Effector memory CD8-positive, alpha-beta T cell (primary cell): Measurements from ENCODE around the gene PABPC3.
A peak's percentile ranks its signal among the peaks of the same experiment; 100 is the strongest.

Source experiments
- ATAC-seq: fragments of 150-1000 bp; cut with Tn5 transposase; replicated peaks from 2 replicates; pipeline ENCODE4 v1.10.0; 2021; ENCODE audit warnings: mild to moderate bottlenecking, moderate library complexity
- DNase-seq, 3 experiments: peaks; one replicate each; pipeline ENCODE4 v3.0.0; 2021
- H3K27ac Mint-ChIP-seq, 2 donors: one replicate each; pipeline ENCODE4 v1.8.0; 2022; ENCODE audit warnings: mild to moderate bottlenecking in 2 of 2, mixed read lengths in 2 of 2, moderate library complexity in 2 of 2
- H3K27me3 Mint-ChIP-seq, 2 donors: one replicate each; pipeline ENCODE4 v1.8.0; 2022; ENCODE audit warnings: mixed read lengths in 2 of 2
- H3K36me3 Mint-ChIP-seq: one replicate; pipeline ENCODE4 v1.8.0; 2022; ENCODE audit warnings: mild to moderate bottlenecking, moderate library complexity, mixed read lengths; ENCODE audit not compliant: insufficient read depth
- H3K4me1 Mint-ChIP-seq, 2 donors: one replicate each; pipeline ENCODE4 v1.8.0; 2022; ENCODE audit warnings: low read depth in 2 of 2, mixed read lengths in 2 of 2
- H3K4me3 Mint-ChIP-seq, 2 donors: one replicate each; pipeline ENCODE4 v1.8.0; 2022; ENCODE audit warnings: mild to moderate bottlenecking in 2 of 2, mixed read lengths in 2 of 2, moderate library complexity in 2 of 2
- H3K9me3 Mint-ChIP-seq, 2 donors: one replicate each; pipeline ENCODE4 v1.8.0; 2022; ENCODE audit warnings: mixed read lengths in 2 of 2
- total RNA-seq, 9 experiments: gene quantifications; one replicate each; lab custom pipeline; 2026; lab: John Stamatoyannopoulos, UW

Gene PABPC3
- total RNA-seq = 0 to 0.07 (median 0) reads per million in 9 experiments

DNA sequence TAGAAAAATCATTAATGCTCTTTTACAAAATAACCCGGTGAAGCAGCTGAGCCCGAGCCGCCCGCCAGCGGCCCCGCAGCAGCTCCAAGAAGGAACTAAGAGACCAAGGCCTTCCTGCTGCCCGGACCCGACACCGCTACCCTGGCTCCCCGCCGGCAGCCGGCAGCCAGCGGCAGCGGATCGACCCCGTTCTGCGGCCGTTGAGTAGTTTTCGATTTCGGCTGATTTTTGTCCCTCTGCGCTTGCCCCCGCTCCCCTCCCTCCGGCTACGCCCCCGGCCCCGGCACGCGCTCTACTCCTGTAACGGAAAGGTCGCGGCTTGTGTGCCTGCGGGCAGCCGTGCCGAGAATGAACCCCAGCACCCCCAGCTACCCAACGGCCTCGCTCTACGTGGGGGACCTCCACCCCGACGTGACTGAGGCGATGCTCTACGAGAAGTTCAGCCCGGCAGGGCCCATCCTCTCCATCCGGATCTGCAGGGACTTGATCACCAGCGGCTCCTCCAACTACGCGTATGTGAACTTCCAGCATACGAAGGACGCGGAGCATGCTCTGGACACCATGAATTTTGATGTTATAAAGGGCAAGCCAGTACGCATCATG, at the start of gene PABPC3:
PABPC3 (plus strand) TSS at position 286 of the 603 bp plus-strand sequence; CDS start at position 349, 63 bp downstream.
- Mint-ChIP-seq H3K4me1 (no peaks in the 10 kb centered on the region), H3K27me3 (peaks cover 30 to 55% of the 10 kb centered on the region in 2 donors), H3K9me3 (no peaks in the 10 kb centered on the region), H3K27ac (no peak within 1 kb of the TSS), H3K36me3 (peaks cover 3% of the 10 kb centered on the region), H3K4me3 (no peak within 1 kb of the TSS)
- no peak for ATAC-seq
- no peak for DNase-seq

DNA sequence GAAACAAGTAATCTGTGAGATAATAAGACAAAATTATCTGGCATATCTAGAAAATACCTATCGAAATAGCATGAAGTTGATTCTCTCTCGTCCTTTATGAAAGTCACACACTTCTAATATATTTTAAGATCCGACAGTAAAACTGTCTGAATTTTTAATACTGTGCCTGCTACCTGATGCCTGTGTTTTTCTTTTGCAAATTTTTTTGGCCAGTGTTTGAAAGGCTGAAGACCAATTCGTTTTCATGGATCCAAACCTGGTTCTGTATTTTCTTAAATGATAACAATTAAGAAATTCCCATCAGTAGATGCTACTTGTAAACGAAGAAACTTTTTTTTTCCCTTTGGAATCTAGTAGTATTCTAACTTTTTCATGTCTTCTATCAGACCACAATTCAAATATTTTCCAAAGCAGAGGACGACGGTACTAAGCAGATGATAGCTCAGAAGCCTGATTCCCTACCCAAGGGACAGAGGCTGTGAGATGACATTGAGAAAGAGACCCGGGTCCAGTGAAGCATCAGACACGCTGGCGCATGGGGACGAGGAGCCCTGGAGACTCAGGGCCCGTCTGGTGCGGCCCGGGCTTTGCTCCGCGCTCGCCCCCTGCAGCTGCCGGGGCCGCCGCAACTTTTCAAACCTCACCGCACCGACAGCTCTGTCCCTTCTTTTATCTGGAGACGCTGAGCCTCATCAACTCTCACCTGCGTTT, 49.5 kb upstream of the PABPC3 start:
- no peaks in the 10 kb centered on the region for H3K36me3 Mint-ChIP-seq
- H3K4me1 Mint-ChIP-seq = no peaks in the 10 kb centered on the region
- peaks cover 2 to 17% of the 10 kb centered on the region in 2 donors for H3K9me3 Mint-ChIP-seq
- H3K4me3 Mint-ChIP-seq = peak overlapping the region in 1 of 2 donors; percentile 14
- H3K27ac Mint-ChIP-seq = no peak overlapping the region
- ATAC-seq (no peak), DNase-seq (no peak)
- H3K27me3 Mint-ChIP-seq = peaks cover 79 to 94% of the 10 kb centered on the region in 2 donors

DNA sequence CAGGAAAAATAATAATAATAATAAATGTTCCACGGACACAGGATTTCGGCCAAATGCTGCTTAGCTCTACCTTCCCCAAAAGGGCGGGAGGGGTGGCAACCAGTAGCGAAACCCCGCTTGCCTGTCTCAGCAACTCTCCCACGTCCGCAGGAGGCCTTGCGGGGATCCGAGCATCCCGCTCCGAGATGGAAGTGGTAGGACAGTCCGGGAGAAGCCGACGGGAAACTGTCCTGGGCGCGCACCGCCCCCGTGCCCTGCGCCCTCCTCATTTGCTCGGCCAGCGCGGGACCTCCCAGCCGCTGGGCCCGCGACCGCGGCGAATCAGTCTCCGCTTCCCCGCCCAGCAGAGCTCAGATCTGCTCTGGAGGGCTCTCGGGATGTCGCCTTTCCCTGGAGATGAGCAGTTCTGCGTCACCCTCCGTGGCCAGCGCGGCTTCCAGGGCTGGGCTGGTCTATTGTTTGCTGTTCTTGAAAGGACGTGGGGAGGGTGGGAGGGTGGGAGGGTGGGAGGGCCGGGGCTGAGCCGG, 48.9 kb upstream of the PABPC3 start:
- DNase-seq (no peak), ATAC-seq (no peak)
- peaks cover 2 to 19% of the 10 kb centered on the region in 2 donors for H3K9me3 Mint-ChIP-seq
- H3K27me3 Mint-ChIP-seq = peaks cover 75 to 91% of the 10 kb centered on the region in 2 donors
- H3K27ac Mint-ChIP-seq = no peak overlapping the region
- peak overlapping the region in 1 of 2 donors; percentile 14 for H3K4me3 Mint-ChIP-seq
- H3K36me3 Mint-ChIP-seq = no peaks in the 10 kb centered on the region
- no peaks in the 10 kb centered on the region for H3K4me1 Mint-ChIP-seq

DNA sequence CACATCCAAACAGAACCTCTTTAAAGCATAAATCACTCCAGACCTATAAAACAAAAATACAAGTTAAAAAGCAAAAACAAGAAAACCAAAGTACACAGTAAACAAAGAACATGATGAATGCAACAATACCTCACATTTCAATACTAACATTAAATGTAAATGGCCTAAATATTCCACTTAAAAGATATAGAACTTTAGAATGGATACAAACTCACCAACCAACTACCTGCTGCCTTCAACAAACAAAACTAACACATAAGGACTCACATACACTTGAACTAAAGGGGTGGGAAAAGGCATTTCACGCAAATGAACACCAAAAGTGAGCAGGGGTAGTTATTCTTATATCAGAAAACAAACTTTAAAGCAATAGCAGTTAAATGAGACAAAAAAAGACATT, 44.9 kb upstream of the PABPC3 start:
- peaks cover 2 to 19% of the 10 kb centered on the region in 2 donors for H3K9me3 Mint-ChIP-seq
- no peaks in the 10 kb centered on the region for H3K4me1 Mint-ChIP-seq
- H3K27ac Mint-ChIP-seq = no peak overlapping the region
- peaks cover 52 to 68% of the 10 kb centered on the region in 2 donors for H3K27me3 Mint-ChIP-seq
- no peak overlapping the region for H3K4me3 Mint-ChIP-seq
- DNase-seq (no peak), ATAC-seq (no peak)
- no peaks in the 10 kb centered on the region for H3K36me3 Mint-ChIP-seq

DNA sequence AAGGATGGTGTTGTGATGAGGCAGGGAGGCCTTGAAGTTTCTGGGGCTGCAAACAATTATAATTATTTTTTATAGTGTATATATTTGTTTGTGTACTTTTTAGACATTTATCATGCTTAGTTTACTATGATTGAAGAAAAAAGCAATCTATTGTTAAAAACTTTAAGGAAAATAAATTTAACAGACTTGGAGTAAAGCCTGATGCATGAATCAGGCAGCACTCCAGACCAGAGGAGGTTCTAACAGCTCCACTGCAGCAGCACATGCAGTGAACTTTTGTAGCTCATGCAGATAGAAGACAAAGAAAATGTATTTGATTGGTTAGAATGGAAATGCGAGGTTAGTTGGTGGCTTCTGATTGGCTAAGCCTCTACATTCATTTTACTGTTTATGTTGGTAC, 36.8 kb upstream of the PABPC3 start:
- Mint-ChIP-seq H3K27me3 (peaks cover 12 to 30% of the 10 kb centered on the region in 2 donors), H3K4me1 (no peaks in the 10 kb centered on the region), H3K27ac (no peak overlapping the region), H3K36me3 (no peaks in the 10 kb centered on the region), H3K4me3 (no peak overlapping the region), H3K9me3 (no peaks in the 10 kb centered on the region)
- ATAC-seq = no peak
- DNase-seq = no peak

DNA sequence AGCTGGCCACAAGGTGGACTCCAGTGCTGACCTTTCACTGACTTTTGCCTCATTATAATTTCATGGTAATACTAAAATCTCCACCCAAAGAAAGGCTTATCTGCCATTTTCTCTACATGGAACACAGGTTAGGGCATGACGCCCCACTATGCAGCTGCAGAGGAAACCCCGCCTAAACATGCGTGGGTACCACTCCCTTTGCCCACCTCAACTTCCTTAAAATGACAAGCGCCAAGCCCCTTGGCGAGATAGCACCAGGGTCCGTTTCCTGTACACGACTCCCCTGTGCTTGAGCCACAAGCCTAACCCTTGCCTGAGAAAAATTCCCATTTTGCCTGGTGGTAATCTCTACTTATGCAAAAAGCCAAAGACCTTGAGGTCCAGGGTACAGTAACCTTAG, 36.0 kb upstream of the PABPC3 start:
- DNase-seq = no peak
- Mint-ChIP-seq H3K36me3 (no peaks in the 10 kb centered on the region), H3K27me3 (peaks cover 12 to 27% of the 10 kb centered on the region in 2 donors), H3K9me3 (no peaks in the 10 kb centered on the region), H3K27ac (no peak overlapping the region), H3K4me3 (no peak overlapping the region), H3K4me1 (no peaks in the 10 kb centered on the region)
- no peak for ATAC-seq

DNA sequence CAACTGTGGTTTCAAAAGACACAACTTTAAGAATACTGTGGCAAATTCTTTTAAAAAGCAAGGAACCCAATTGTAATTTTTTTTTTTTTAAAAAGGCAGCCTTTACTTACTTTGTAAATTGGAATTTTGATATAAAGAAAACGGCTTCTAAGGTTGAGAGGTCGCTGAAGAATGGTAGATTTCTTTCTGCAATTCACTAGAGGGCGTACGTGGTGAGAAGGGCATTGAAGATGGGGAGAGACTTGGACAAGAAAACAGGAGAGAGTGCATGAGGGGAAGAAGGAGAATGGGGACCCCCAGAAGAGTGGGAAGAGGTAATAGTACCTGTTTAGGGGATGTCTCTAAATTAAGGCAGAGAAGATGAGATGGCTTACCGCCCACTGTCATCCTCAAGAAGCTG, 33.5 kb upstream of the PABPC3 start:
- no peak for DNase-seq
- H3K9me3 Mint-ChIP-seq = no peaks in the 10 kb centered on the region
- peaks cover 26 to 43% of the 10 kb centered on the region in 2 donors for H3K27me3 Mint-ChIP-seq

DNA sequence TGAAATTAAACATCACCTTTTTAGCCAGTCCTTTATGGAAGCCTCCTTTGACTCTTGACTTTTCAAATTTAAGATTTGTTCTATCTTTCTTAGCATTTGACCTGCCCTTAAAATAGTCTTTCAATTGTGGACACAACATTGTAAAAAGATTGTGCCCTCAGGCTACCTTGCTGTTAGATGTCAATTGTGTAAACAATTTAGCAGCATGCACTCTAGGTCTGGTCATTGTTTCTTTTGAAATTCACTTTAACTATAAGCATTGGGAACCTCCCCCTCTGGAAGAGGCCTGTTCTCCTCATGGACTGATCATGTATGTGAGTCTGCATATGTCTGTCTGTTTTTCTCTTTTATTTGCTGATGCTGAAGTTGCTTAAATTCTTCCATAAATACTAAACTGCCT, 31.5 kb upstream of the PABPC3 start:
- H3K27ac Mint-ChIP-seq = no peak overlapping the region
- H3K9me3 Mint-ChIP-seq = no peaks in the 10 kb centered on the region
- H3K36me3 Mint-ChIP-seq = no peaks in the 10 kb centered on the region
- H3K4me3 Mint-ChIP-seq = no peak overlapping the region
- no peak for DNase-seq
- no peak for ATAC-seq
- H3K27me3 Mint-ChIP-seq = peaks cover 27 to 54% of the 10 kb centered on the region in 2 donors
- H3K4me1 Mint-ChIP-seq = no peaks in the 10 kb centered on the region

More for the DNA sequence above, 33.5 kb upstream of the PABPC3 start:
- H3K27ac Mint-ChIP-seq = no peak overlapping the region
- no peaks in the 10 kb centered on the region for H3K36me3 Mint-ChIP-seq
- H3K4me1 Mint-ChIP-seq = no peaks in the 10 kb centered on the region
- no peak for ATAC-seq
- H3K4me3 Mint-ChIP-seq = no peak overlapping the region

DNA sequence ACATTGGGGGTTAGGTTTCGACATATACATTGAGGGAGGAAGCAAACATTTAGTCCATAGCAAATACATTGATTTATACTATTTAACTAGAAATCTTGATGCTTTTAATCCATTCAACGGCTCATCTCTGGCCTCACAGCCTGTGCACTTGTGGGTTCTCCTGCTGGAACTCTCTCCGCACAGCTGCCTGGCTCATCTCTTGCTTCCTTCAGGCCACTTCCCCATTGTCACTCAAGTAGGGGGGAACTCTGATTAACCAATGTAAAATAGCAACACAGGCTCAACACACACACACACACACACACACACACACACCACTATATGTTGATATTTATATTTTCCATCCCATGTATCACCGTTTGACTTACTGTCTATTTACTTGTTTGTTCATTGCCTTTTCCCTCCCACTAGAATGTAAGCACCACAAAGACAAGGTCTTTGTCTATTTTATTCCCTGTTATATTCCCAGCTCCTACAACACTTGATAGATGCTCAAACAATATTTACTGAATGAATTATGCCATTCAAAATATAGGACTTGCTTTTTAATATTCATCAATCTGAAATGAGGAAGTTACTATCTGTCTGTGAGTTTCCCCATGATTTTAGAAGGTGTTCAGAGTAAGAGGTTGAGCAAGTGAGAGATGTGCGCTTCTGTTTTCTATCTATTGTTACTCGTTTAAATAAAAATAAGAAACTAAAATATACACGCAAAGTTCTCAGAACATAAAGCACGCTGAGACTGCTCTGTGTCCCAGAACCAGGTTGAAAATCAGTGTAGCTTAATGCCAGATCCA, 29.8 kb upstream of the PABPC3 start:
- no peak for ATAC-seq
- Mint-ChIP-seq H3K27me3 (peaks cover 35 to 59% of the 10 kb centered on the region in 2 donors), H3K4me1 (no peaks in the 10 kb centered on the region), H3K27ac (no peak overlapping the region), H3K9me3 (no peaks in the 10 kb centered on the region), H3K36me3 (no peaks in the 10 kb centered on the region), H3K4me3 (no peak overlapping the region)
- no peak for DNase-seq

DNA sequence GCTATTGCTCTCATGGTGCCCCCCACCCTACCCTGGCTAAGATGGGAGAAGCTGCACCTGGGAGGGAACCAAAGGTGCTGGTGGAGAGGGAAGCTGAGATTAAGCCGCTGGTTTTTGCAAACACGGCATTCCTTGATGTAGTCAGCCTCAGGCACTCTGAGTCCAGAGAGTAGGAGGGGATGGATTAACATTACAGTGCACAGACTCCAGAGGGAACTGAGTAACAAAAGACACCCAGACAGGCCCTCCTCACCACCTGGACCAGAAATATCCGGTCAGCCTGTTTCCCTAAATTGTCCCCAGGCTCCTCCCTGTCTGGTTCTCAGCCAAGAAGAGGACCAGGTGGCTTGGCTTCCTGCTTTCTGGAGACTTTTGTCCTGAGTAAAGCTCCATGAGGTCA, 28.9 kb upstream of the PABPC3 start:
- Mint-ChIP-seq H3K9me3 (no peaks in the 10 kb centered on the region), H3K27me3 (peaks cover 29 to 50% of the 10 kb centered on the region in 2 donors), H3K4me1 (no peaks in the 10 kb centered on the region), H3K36me3 (no peaks in the 10 kb centered on the region), H3K27ac (no peak overlapping the region), H3K4me3 (no peak overlapping the region)
- DNase-seq = no peak
- no peak for ATAC-seq

DNA sequence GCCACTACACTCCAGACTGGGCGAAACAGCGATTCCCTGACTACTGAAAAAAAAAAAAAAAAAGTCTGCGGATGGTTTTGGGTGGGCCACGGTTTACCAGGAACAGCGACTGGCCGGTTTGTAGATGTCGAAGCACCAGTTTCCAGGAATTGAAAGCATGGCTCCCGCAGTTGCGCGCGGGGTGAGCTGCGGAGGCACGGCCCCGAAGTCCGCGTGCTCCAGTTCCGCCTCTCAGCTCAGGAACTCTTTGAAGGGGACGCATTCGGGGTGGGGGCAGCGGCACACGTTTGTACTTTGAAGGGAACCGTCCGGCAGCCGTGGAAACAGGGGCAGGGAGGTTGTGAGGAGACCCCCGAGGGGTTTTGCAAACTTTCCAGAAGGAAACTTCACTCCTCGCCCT, 27.1 kb upstream of the PABPC3 start:
- DNase-seq = no peak
- no peak overlapping the region for H3K27ac Mint-ChIP-seq
- no peaks in the 10 kb centered on the region for H3K9me3 Mint-ChIP-seq
- no peak for ATAC-seq
- no peaks in the 10 kb centered on the region for H3K4me1 Mint-ChIP-seq
- no peaks in the 10 kb centered on the region for H3K36me3 Mint-ChIP-seq
- no peak overlapping the region for H3K4me3 Mint-ChIP-seq
- peaks cover 29 to 59% of the 10 kb centered on the region in 2 donors for H3K27me3 Mint-ChIP-seq

DNA sequence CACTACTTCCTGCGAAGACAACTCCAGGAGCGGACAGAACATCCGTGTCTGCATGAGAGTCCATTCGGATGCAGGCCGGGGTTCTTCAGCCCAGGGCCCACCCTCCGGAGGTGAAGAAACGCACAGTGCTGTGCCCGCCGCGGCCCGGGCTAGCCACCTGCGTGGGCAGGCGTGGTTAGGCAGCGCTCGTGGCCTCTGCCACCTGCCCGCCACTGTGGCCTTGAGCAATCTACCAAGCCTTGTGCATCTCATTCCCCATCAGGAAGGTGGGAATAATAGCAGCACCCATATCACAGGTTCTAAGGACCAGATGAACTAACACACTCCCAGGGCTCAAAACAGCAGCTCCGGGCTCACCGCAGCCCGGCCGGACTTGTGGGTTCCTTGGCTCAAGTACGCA, 26.7 kb upstream of the PABPC3 start:
- H3K36me3 Mint-ChIP-seq = no peaks in the 10 kb centered on the region
- peaks cover 29 to 59% of the 10 kb centered on the region in 2 donors for H3K27me3 Mint-ChIP-seq
- ATAC-seq (no peak), DNase-seq (no peak)
- H3K4me3 Mint-ChIP-seq = no peak overlapping the region
- no peak overlapping the region for H3K27ac Mint-ChIP-seq
- H3K9me3 Mint-ChIP-seq = no peaks in the 10 kb centered on the region
- H3K4me1 Mint-ChIP-seq = no peaks in the 10 kb centered on the region

DNA sequence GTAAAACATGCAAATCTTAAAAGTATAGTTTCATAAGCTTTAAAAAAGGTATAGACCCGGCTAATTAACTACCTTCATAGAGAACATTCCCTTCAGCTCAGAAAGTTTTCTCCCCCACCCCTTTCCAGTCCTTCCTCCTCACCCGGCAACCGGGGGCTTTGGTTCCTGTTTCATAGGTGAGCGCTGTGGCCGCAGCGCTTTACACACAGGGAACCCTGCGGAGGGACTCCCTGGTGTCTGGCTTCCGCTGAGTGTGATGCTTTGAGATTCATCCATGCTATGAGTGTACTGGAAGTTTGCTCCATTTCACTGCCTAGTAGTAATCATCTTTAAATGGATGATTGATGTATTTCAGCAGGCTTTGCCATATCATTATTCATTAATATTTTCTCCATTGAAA, 26.0 kb upstream of the PABPC3 start:
- H3K27ac Mint-ChIP-seq = no peak overlapping the region
- H3K27me3 Mint-ChIP-seq = peaks cover 29 to 59% of the 10 kb centered on the region in 2 donors
- no peaks in the 10 kb centered on the region for H3K4me1 Mint-ChIP-seq
- no peak overlapping the region for H3K4me3 Mint-ChIP-seq
- no peaks in the 10 kb centered on the region for H3K36me3 Mint-ChIP-seq
- H3K9me3 Mint-ChIP-seq = no peaks in the 10 kb centered on the region
- no peak for ATAC-seq
- DNase-seq = no peak
